ENCODE results near the gene SLC26A11.
"Not testable (repeated sequence)": the region's sequence is repeated elsewhere in the genome, so short reads cannot be mapped to it uniquely, and the experiment has no call there.

Gene SLC26A11

GRCh38 chr17:80260069-80260535 lies 39.9 kb downstream of the SLC26A11 start:
- peak in 1 of 3 donors; percentile 71 for DNase-seq (ENCODE audit: low read depth in 2 of 3, low spot score in 1 of 3)

- DNase-seq (ENCODE audit: low read depth in 2 of 3, low spot score in 1 of 3): no peak
Observed at GRCh38 chr17:80260791-80261158, 40.5 kb downstream of the SLC26A11 start, which contains the start of gene RNF213. Gene RNF213 (plus strand): TSS chr17:80260852. CDS start chr17:80263682, 2,830 bp downstream.

- peak in 2 of 3 donors; percentile 47 to 59 for DNase-seq (ENCODE audit: low read depth in 2 of 3, low spot score in 1 of 3)
Observed at GRCh38 chr17:80261159-80261894, 41.1 kb downstream of the SLC26A11 start.

DNA sequence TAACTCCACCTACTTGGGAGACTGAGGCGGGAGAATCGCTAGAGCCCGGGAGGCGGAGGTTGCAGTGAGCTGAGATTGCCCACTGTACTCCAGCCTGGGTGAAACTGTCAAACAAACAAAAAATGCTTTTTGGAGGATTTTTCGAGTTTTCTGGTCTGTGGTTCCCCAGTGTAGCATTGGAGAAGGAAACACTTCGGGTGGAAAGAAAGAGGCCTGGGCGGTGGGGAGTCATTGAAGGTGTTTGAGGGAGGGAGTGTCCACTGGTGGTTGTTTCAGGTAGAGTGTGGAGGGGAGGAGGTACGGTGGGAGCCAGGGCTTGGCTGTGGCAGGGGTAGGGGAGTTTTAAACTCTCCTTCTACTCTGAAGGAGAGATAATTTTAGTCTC lies 41.7 kb downstream of the SLC26A11 start:
- DNase-seq (ENCODE audit: low read depth in 2 of 3, low spot score in 1 of 3): no peak

DNA sequence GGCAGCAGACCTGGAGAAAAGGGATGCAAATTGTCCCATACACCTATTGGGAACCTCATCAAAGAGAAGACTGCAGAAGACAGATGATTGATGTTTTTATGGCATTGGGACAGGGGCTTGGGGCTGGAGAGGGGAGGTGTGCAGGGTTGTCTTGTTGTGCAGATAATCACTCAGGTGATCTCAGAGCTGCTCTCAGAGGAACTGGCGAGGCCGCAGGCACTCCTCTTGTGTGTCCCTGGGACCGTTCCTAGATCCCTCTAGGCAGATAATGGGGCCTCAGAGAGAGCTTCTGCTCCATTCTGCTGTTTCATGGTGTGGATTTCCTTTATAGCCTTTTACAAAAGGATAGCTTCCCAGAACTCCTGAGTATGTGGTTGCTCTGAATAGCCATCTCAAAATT lies 42.1 kb downstream of the SLC26A11 start:
- DNase-seq (ENCODE audit: low read depth in 2 of 3, low spot score in 1 of 3): no peak

DNA sequence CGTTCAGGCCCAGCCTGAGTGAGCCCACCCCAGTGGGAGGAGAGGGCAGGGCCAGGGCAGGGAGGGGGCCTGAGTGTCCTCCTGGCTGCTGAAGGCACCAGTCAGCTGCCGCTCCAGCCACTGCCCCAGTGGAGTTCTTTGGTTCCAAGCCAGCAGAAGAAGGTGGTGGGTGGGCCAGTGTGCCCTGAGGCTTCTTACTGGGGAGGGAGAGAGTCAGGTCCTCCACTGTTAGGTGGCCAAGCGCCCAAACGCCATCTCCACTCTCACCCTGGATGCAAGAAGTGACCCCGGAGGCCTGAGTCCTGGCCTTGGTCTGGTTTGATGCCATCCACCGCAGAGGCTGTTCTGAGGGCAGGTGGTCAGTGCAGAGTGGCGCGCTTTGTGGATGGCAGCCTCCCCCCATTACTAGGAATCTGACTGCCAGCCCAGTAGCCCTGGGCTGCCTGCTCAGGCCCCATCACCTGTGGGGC lies 42.6 kb downstream of the SLC26A11 start:
- DNase-seq (ENCODE audit: low read depth in 2 of 3, low spot score in 1 of 3): no peak

GRCh38 chr17:80263253-80264204 lies 43.3 kb downstream of the SLC26A11 start:
- peak; percentile 86 to 90 (median 87) for DNase-seq (ENCODE audit: low read depth in 2 of 3, low spot score in 1 of 3)

DNA sequence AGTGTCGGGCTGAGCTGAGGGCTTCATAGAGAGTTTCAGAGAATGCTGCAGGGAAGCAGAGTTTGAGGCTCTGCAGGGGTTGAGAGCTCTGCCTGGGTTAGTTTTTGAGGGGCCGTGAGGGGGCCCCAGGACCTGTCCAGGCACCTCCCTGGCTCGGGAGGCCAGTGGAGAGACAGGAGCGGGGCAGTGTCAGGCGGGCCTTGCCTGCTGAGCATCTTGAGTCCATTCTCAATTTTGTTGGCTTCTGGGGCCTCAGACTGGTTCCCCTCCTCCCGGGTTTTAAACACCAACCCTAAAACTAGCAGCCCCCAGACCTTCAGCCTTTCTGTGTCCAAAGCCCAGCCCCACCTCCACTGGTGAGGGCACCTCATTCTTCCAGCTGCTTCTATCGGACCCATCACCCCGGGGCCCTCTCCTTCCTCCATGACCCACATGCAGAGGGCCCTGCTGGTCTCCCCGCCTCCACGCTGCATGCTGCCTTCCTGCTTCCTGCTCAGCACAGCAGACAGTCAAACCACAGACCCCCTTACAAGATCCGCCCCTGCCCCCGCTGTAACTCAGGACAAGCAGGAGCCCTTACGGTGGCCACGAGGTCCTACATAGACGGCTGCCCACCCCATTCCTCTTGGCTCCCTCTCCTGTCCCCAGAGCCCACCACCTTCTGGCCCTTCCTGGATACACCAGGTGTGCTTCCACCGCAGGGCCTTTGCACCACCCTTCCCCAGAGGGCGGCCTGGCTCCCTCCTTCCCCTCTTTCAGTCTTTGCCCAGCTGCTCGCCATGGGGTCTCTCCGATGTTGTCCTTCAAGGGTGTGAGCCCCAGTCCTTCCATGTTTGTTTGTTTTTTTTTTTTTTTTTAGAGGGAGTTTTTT lies 44.2 kb downstream of the SLC26A11 start:
- no peak for DNase-seq (ENCODE audit: low read depth in 2 of 3, low spot score in 1 of 3)

- DNase-seq (ENCODE audit: low read depth in 2 of 3, low spot score in 1 of 3): peak in 2 of 3 donors; percentile 64 to 65
Observed at GRCh38 chr17:80265205-80266068, 45.2 kb downstream of the SLC26A11 start.

- no peak for DNase-seq (ENCODE audit: low read depth in 2 of 3, low spot score in 1 of 3)
Observed at GRCh38 chr17:80267391-80267790, 47.2 kb downstream of the SLC26A11 start.

- DNase-seq (ENCODE audit: low read depth in 2 of 3, low spot score in 1 of 3): no peak
Observed at GRCh38 chr17:80268427-80268826, 48.2 kb downstream of the SLC26A11 start.

GRCh38 chr17:80269405-80269807 lies 49.2 kb downstream of the SLC26A11 start:
- no peak for DNase-seq (ENCODE audit: low read depth in 2 of 3, low spot score in 1 of 3)

GRCh38 chr17:80270104-80270503 lies 49.9 kb downstream of the SLC26A11 start:
- DNase-seq (ENCODE audit: low read depth in 2 of 3, low spot score in 1 of 3): no peak

DNA sequence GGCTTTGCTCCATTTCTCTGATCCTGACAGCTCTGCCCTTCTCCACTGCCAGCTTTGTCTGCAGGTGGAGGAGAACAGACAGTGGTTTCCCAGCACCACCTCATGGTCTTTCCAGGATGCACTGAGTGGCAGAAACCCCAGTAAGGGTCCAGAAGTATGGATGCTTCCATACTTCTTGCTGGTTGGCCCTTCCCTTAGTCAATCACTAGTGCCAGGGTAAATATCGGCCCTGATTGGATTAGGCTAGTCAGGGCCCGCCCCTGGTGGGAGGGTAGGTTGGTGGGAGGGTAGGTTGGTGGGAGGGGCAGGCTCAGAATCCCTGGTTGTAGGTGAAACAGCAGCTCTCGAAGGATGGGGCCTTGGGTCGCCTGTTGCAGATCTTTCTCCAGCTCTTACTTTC lies 50.6 kb downstream of the SLC26A11 start:
- DNase-seq (ENCODE audit: low read depth in 2 of 3, low spot score in 1 of 3): peak in 1 of 3 donors; percentile 58

- DNase-seq (ENCODE audit: low read depth in 2 of 3, low spot score in 1 of 3): no peak
Observed at GRCh38 chr17:80272366-80272765, 52.1 kb downstream of the SLC26A11 start.

- DNase-seq (ENCODE audit: low read depth in 2 of 3, low spot score in 1 of 3): no peak
Observed at GRCh38 chr17:80274331-80274730, 54.1 kb downstream of the SLC26A11 start.

- DNase-seq (ENCODE audit: low read depth in 2 of 3, low spot score in 1 of 3): no peak
Observed at GRCh38 chr17:80274871-80275449, 54.7 kb downstream of the SLC26A11 start.

DNA sequence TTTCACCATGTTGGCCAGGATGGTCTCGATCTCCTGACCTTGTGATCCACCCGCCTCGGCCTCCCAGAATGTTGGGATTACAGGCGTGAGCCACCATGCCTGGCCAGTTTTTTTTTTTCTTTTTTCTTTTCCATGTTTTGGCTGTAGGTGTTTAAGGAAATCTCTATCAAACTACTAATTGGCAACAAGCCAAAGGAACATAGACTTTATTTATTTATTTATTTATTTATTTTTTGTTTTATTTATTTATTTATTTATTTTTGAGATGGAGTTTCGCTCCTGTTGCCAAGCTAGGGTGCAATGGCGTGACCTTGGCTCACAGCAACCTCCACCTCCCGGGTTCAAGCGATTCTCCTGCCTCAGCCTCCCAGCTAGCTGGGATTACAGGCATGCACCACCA lies 55.6 kb downstream of the SLC26A11 start:
- DNase-seq (ENCODE audit: low read depth in 2 of 3, low spot score in 1 of 3): not testable (repeated sequence)

Data from stimulated activated CD4-positive, alpha-beta T cell treated with anti-CD3 and anti-CD28 coated beads, Interleukin-12 subunit alpha, Interleukin-12 subunit beta, amount 100 ng/mL, for 48 hours (primary cell).